K562 (cell line): ENCODE data around the gene FTH1. TPM values are rescaled to one million over a fixed set of nuclear protein-coding genes. Genes with fewer than 3 reads are reported as not detected.

Experiments
- CAMTA2 ChIP-seq: fragments of 250-450 bp; sonication (Bioruptor Pico); conservative IDR thresholded peaks from 2 replicates; pipeline ENCODE4 v1.5.1; 2022
- DIDO1 ChIP-seq: fragments of 450-650 bp; IDR thresholded peaks from 2 replicates; pipeline ENCODE4 v1.6.1; 2016; ENCODE audit warnings: low read depth, missing biosample characterization, missing genetic modification characterization
- HNRNPL ChIP-seq: fragments of 200-400 bp; formaldehyde crosslinking; IDR thresholded peaks from 2 replicates; pipeline ENCODE4 v1.6.1; 2017; ENCODE audit warnings: low read depth, mild to moderate bottlenecking, low read length
- KLF13 ChIP-seq: fragments of 450-650 bp; IDR thresholded peaks from 2 replicates; pipeline ENCODE4 v1.6.1; 2016; ENCODE audit warnings: missing genetic modification characterization, low read depth, mild to moderate bottlenecking, missing compliant biosample characterization, moderate library complexity, borderline replicate concordance
- MAFG ChIP-seq: fragments of 450-650 bp; conservative IDR thresholded peaks from 2 replicates; pipeline ENCODE4 v1.6.1; 2016; ENCODE audit warnings: missing genetic modification characterization, missing compliant biosample characterization
- MEF2A ChIP-seq: IDR thresholded peaks from 2 replicates; pipeline ENCODE4 v1.6.1; 2011; ENCODE audit warnings: low read depth, mild to moderate bottlenecking, low read length, moderate library complexity; ENCODE audit not compliant: control insufficient read depth
- POLR2B ChIP-seq: fragments of 450-650 bp; IDR thresholded peaks from 2 replicates; pipeline ENCODE4 v1.6.1; 2018; ENCODE audit warnings: low read depth; ENCODE audit not compliant: partially characterized antibody
- PRPF4 ChIP-seq: fragments of 200-400 bp; formaldehyde crosslinking; IDR thresholded peaks from one replicate; pipeline ENCODE4 v1.6.1; 2017; ENCODE audit warnings: low read length, low read depth, mild to moderate bottlenecking; ENCODE audit not compliant: insufficient read depth, poor library complexity, severe bottlenecking
- TBL1XR1 ChIP-seq, 2 experiments: IDR thresholded peaks; 2 replicates each; pipeline ENCODE4 v1.6.1; 2012; ENCODE audit warnings: improper control_type of control experiment in 2 of 2, low read length in 2 of 2, mild to moderate bottlenecking in 1 of 2
- TEAD2 ChIP-seq: fragments of 450-650 bp; IDR thresholded peaks from 2 replicates; pipeline ENCODE4 v1.6.1; 2016; ENCODE audit warnings: missing genetic modification characterization, control low read depth, missing compliant biosample characterization
- ZBTB8A ChIP-seq: fragments of 450-650 bp; IDR thresholded peaks from 2 replicates; pipeline ENCODE4 v1.6.1; 2018; ENCODE audit warnings: mild to moderate bottlenecking, moderate library complexity; ENCODE audit not compliant: partially characterized antibody
- ZNF695 ChIP-seq: fragments of 450-650 bp; formaldehyde crosslinking; IDR thresholded peaks from 2 replicates; pipeline ENCODE4 v1.4.0; 2020; ENCODE audit warnings: mild to moderate bottlenecking, moderate library complexity
- ZNF766 ChIP-seq: fragments of 200-800 bp; sonication (Bioruptor generic); conservative IDR thresholded peaks from 2 replicates; pipeline ENCODE4 v1.6.1; 2016; ENCODE audit warnings: missing genetic modification characterization, missing compliant biosample characterization
- polyA plus RNA-seq, 8 experiments: library from polyadenylated mRNA; depleted of rRNA in 4 of 8; stranded (reverse) in 5 of 8; unstranded in 3 of 8; fragments of >200 nt; fragmentation: Nextera tagmentation in 2 of 8; fragmentation: Illumina TruSeq in 1 of 8; extraction: Ambion mirVana in 2 of 8; extraction: Trizol in 1 of 8; gene quantifications; 2 replicates each; pipeline versions ENCODE4 v1.2.1 to v1.2.3, GENCODE V29; 2011 to 2014; ENCODE audit warnings: inconsistent platforms in 1 of 8, missing spikeins in 1 of 8
- total RNA-seq, 7 experiments: library from RNA; depleted of rRNA in 6 of 7; stranded (reverse); fragments of >200 nt in 6 of 7; fragmentation: Illumina TruSeq in 2 of 7; extraction: Trizol in 2 of 7; gene quantifications; 2 replicates each; pipeline versions ENCODE4 v1.2.1 to v1.2.3, GENCODE V29; 2011 to 2021; ENCODE audit warnings: low replicate concordance in 1 of 7
- TF ChIP-seq, protein P1 (sequence below): fragments of 450-650 bp; IDR thresholded peaks from 2 replicates; pipeline ENCODE4 v1.7.1; 2018; ENCODE audit warnings: mild to moderate bottlenecking, low read depth; ENCODE audit not compliant: partially characterized antibody
- TF ChIP-seq, protein P2 (sequence below): fragments of 250-450 bp; sonication (Bioruptor Pico); IDR thresholded peaks from 2 replicates; pipeline ENCODE4 v1.4.0; 2020; ENCODE audit warnings: mild to moderate bottlenecking, moderate library complexity
- TF ChIP-seq, protein P3 (sequence below): sonication (generic); IDR thresholded peaks from 2 replicates; pipeline ENCODE4 v1.6.1; 2016
- TF ChIP-seq, protein P4 (sequence below): IDR thresholded peaks from 3 replicates; pipeline ENCODE4 v1.6.1; 2011; ENCODE audit warnings: borderline replicate concordance, mild to moderate bottlenecking; ENCODE audit not compliant: insufficient read length, insufficient read depth
- TF ChIP-seq, protein P5 (sequence below), 2 experiments: fragments of 450-650 bp in 1 of 2; sonication (generic) in 1 of 2; formaldehyde crosslinking; conservative IDR thresholded peaks; 2 replicates each; pipeline versions ENCODE4 v1.4.0 to v1.8.1; 2020 to 2022; ENCODE audit warnings: mild to moderate bottlenecking in 1 of 2, missing genetic modification reagents in 1 of 2

Gene FTH1
- total and polyA plus RNA-seq, 9 of the 15 experiments (the other 6 are each of a cell fraction or from before 2014, with no cell fraction given) = 370 to 3,146 (median 802) TPM

DNA sequence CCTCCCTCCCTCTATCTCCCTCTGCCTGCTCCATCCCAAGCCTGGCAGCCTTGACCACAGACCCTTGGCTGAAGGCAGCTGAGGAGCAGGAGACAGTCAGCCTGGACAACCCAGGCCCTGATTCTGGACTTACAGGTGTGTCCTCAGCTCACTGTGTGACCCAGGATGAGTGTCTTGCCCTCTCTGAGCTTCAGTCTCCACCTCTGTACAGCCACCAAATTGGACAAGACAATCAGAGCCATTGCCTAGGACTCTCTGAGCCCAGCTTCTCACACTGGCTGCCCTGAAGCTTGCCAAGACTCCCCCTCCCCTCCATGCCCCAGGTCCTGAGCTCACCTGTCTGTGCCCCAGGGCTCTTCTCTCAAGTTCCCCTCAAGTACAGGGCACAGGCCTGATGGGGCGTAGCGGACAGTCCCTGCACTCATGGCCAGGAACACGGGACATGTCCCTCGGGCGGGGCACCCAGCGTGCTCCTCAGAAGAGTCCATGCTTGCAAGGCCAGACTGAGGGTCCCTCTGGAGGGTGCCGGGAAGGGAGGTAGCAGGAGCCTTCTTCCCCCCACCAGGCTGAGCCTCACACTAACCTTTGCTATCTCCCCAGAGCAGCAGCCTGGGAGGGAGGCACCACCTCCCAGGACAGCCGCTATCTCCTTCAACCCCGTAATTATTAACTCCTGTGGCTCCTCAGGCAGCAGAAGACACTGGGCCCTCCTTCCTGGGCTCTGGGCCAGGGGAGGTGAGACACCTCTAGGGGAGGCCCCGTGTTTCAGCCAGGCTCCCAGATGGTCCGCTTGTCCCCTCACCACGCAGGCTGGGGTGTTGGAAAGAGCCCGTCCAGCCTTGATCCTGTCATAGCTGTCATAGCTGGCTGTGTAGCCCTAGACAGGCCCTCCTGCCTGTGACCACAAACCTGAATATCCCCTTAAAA lies 47.5 kb downstream of the FTH1 start (continued):
- TF ChIP-seq, protein P1, sequence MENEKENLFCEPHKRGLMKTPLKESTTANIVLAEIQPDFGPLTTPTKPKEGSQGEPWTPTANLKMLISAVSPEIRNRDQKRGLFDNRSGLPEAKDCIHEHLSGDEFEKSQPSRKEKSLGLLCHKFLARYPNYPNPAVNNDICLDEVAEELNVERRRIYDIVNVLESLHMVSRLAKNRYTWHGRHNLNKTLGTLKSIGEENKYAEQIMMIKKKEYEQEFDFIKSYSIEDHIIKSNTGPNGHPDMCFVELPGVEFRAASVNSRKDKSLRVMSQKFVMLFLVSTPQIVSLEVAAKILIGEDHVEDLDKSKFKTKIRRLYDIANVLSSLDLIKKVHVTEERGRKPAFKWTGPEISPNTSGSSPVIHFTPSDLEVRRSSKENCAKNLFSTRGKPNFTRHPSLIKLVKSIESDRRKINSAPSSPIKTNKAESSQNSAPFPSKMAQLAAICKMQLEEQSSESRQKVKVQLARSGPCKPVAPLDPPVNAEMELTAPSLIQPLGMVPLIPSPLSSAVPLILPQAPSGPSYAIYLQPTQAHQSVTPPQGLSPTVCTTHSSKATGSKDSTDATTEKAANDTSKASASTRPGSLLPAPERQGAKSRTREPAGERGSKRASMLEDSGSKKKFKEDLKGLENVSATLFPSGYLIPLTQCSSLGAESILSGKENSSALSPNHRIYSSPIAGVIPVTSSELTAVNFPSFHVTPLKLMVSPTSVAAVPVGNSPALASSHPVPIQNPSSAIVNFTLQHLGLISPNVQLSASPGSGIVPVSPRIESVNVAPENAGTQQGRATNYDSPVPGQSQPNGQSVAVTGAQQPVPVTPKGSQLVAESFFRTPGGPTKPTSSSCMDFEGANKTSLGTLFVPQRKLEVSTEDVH = no peak
- TF ChIP-seq, protein P2, sequence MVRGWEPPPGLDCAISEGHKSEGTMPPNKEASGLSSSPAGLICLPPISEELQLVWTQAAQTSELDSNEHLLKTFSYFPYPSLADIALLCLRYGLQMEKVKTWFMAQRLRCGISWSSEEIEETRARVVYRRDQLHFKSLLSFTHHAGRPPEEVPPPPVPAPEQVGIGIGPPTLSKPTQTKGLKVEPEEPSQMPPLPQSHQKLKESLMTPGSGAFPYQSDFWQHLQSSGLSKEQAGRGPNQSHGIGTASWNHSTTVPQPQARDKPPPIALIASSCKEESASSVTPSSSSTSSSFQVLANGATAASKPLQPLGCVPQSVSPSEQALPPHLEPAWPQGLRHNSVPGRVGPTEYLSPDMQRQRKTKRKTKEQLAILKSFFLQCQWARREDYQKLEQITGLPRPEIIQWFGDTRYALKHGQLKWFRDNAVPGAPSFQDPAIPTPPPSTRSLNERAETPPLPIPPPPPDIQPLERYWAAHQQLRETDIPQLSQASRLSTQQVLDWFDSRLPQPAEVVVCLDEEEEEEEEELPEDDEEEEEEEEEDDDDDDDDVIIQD = no peak
- TF ChIP-seq, protein P3, sequence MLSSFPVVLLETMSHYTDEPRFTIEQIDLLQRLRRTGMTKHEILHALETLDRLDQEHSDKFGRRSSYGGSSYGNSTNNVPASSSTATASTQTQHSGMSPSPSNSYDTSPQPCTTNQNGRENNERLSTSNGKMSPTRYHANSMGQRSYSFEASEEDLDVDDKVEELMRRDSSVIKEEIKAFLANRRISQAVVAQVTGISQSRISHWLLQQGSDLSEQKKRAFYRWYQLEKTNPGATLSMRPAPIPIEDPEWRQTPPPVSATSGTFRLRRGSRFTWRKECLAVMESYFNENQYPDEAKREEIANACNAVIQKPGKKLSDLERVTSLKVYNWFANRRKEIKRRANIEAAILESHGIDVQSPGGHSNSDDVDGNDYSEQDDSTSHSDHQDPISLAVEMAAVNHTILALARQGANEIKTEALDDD = no peak
- TF ChIP-seq ZNF695 (CRISPR knock-in tag) (no peak), POLR2B (no peak), ZNF766 (CRISPR knock-in tag) (no peak), CAMTA2 (CRISPR knock-in tag) (no peak), MEF2A (no peak), PRPF4 (no peak), HNRNPL (no peak), DIDO1 (no peak), MAFG (tag) (no peak), TEAD2 (tag) (no peak), TBL1XR1 (IDR thresholded peaks at IDR 0.05; ENCODE audit: low read length in 2 of 2) (peak; percentile 50 to 58; a peak in 2 of 4 replicates), KLF13 (tag) (no peak), ZBTB8A (no peak)
- TF ChIP-seq, protein P4, sequence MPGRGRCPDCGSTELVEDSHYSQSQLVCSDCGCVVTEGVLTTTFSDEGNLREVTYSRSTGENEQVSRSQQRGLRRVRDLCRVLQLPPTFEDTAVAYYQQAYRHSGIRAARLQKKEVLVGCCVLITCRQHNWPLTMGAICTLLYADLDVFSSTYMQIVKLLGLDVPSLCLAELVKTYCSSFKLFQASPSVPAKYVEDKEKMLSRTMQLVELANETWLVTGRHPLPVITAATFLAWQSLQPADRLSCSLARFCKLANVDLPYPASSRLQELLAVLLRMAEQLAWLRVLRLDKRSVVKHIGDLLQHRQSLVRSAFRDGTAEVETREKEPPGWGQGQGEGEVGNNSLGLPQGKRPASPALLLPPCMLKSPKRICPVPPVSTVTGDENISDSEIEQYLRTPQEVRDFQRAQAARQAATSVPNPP = no peak
- TF ChIP-seq, protein P5, sequence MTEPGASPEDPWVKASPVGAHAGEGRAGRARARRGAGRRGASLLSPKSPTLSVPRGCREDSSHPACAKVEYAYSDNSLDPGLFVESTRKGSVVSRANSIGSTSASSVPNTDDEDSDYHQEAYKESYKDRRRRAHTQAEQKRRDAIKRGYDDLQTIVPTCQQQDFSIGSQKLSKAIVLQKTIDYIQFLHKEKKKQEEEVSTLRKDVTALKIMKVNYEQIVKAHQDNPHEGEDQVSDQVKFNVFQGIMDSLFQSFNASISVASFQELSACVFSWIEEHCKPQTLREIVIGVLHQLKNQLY (CRISPR knock-in tag; conservative IDR thresholded peaks at IDR 0.05) = no peak
